Measurements from ENCODE around the gene HSPA9.

HSPA9 gene

GRCh38 chr5:138575194-138576015 lies at the start of gene HSPA9:
Gene HSPA9 (minus strand): TSS chr5:138575401. CDS start chr5:138575318, 83 bp downstream.
- no peaks in the 10 kb centered on the region for H3K27me3 Mint-ChIP-seq
- peaks cover 45% of the 10 kb centered on the region for H3K4me1 Mint-ChIP-seq (ENCODE audit: low read depth)
- peak within 1 kb of the TSS; percentile 96 for H3K4me3 Mint-ChIP-seq
- H3K27ac Mint-ChIP-seq = peak within 1 kb of the TSS; percentile 100
- H3K9me3 Mint-ChIP-seq = no peaks in the 10 kb centered on the region
- peaks cover 45% of the 10 kb centered on the region for H3K36me3 Mint-ChIP-seq (ENCODE audit: low read depth)

- Mint-ChIP-seq H3K9me3 (no peaks in the 10 kb centered on the region), H3K36me3 (ENCODE audit: low read depth) (no peaks in the 10 kb centered on the region), H3K4me1 (ENCODE audit: low read depth) (no peaks in the 10 kb centered on the region), H3K27ac (no peak overlapping the region), H3K4me3 (no peak overlapping the region), H3K27me3 (peaks cover 71% of the 10 kb centered on the region)
These were observed 47.9 kb upstream of the HSPA9 start for GRCh38 chr5:138623053-138623452.

- no peaks in the 10 kb centered on the region for H3K9me3 Mint-ChIP-seq
- H3K4me1 Mint-ChIP-seq (ENCODE audit: low read depth) = no peaks in the 10 kb centered on the region
- H3K27ac Mint-ChIP-seq = no peak overlapping the region
- H3K27me3 Mint-ChIP-seq = peaks cover 64% of the 10 kb centered on the region
- H3K36me3 Mint-ChIP-seq (ENCODE audit: low read depth) = no peaks in the 10 kb centered on the region
- no peak overlapping the region for H3K4me3 Mint-ChIP-seq
These were observed 46.9 kb upstream of the HSPA9 start for GRCh38 chr5:138622051-138622450.

GRCh38 chr5:138620663-138621224 lies 45.5 kb upstream of the HSPA9 start:
- Mint-ChIP-seq H3K4me3 (no peak overlapping the region), H3K4me1 (ENCODE audit: low read depth) (no peaks in the 10 kb centered on the region), H3K27ac (no peak overlapping the region), H3K36me3 (ENCODE audit: low read depth) (no peaks in the 10 kb centered on the region), H3K9me3 (no peaks in the 10 kb centered on the region), H3K27me3 (peaks cover 63% of the 10 kb centered on the region)

- H3K9me3 Mint-ChIP-seq = no peaks in the 10 kb centered on the region
- H3K36me3 Mint-ChIP-seq (ENCODE audit: low read depth) = no peaks in the 10 kb centered on the region
- H3K27ac Mint-ChIP-seq = no peak overlapping the region
- H3K27me3 Mint-ChIP-seq = peaks cover 62% of the 10 kb centered on the region
- H3K4me1 Mint-ChIP-seq (ENCODE audit: low read depth) = peaks cover 4% of the 10 kb centered on the region
- no peak overlapping the region for H3K4me3 Mint-ChIP-seq
These were observed 41.3 kb upstream of the HSPA9 start for GRCh38 chr5:138616508-138616907.

GRCh38 chr5:138615461-138615860 lies 40.3 kb upstream of the HSPA9 start:
- H3K27ac Mint-ChIP-seq = no peak overlapping the region
- no peaks in the 10 kb centered on the region for H3K9me3 Mint-ChIP-seq
- peaks cover 62% of the 10 kb centered on the region for H3K27me3 Mint-ChIP-seq

GRCh38 chr5:138611678-138612218 lies 36.5 kb upstream of the HSPA9 start:
- Mint-ChIP-seq H3K27ac (no peak overlapping the region), H3K27me3 (peaks cover 75% of the 10 kb centered on the region), H3K9me3 (no peaks in the 10 kb centered on the region), H3K4me1 (ENCODE audit: low read depth) (peaks cover 13% of the 10 kb centered on the region), H3K4me3 (no peak overlapping the region), H3K36me3 (ENCODE audit: low read depth) (no peaks in the 10 kb centered on the region)

More at GRCh38 chr5:138615461-138615860, 40.3 kb upstream of the HSPA9 start:
- H3K4me1 Mint-ChIP-seq (ENCODE audit: low read depth) = peaks cover 13% of the 10 kb centered on the region
- no peaks in the 10 kb centered on the region for H3K36me3 Mint-ChIP-seq (ENCODE audit: low read depth)
- H3K4me3 Mint-ChIP-seq = no peak overlapping the region

GRCh38 chr5:138610918-138611677 lies 35.9 kb upstream of the HSPA9 start:
- H3K4me1 Mint-ChIP-seq (ENCODE audit: low read depth) = peaks cover 13% of the 10 kb centered on the region

GRCh38 chr5:138610415-138610917 lies 35.3 kb upstream of the HSPA9 start:
- Mint-ChIP-seq H3K27ac (no peak overlapping the region), H3K4me3 (no peak overlapping the region), H3K27me3 (peaks cover 78% of the 10 kb centered on the region), H3K36me3 (ENCODE audit: low read depth) (no peaks in the 10 kb centered on the region), H3K9me3 (no peaks in the 10 kb centered on the region), H3K4me1 (ENCODE audit: low read depth) (peaks cover 13% of the 10 kb centered on the region)

More at GRCh38 chr5:138610918-138611677, 35.9 kb upstream of the HSPA9 start:
- peaks cover 77% of the 10 kb centered on the region for H3K27me3 Mint-ChIP-seq
- no peak overlapping the region for H3K27ac Mint-ChIP-seq
- H3K9me3 Mint-ChIP-seq = no peaks in the 10 kb centered on the region
- H3K36me3 Mint-ChIP-seq (ENCODE audit: low read depth) = no peaks in the 10 kb centered on the region
- no peak overlapping the region for H3K4me3 Mint-ChIP-seq

- Mint-ChIP-seq H3K27ac (no peak overlapping the region), H3K27me3 (peaks cover 69% of the 10 kb centered on the region), H3K4me3 (no peak overlapping the region)
These were observed 31.3 kb upstream of the HSPA9 start for GRCh38 chr5:138606378-138607064.

GRCh38 chr5:138605254-138605972 lies 30.2 kb upstream of the HSPA9 start:
- H3K36me3 Mint-ChIP-seq (ENCODE audit: low read depth) = no peaks in the 10 kb centered on the region
- peaks cover 22% of the 10 kb centered on the region for H3K4me1 Mint-ChIP-seq (ENCODE audit: low read depth)
- peaks cover 67% of the 10 kb centered on the region for H3K27me3 Mint-ChIP-seq
- no peak overlapping the region for H3K4me3 Mint-ChIP-seq
- no peak overlapping the region for H3K27ac Mint-ChIP-seq
- no peaks in the 10 kb centered on the region for H3K9me3 Mint-ChIP-seq

More at GRCh38 chr5:138606378-138607064, 31.3 kb upstream of the HSPA9 start:
- Mint-ChIP-seq H3K36me3 (ENCODE audit: low read depth) (no peaks in the 10 kb centered on the region), H3K4me1 (ENCODE audit: low read depth) (peaks cover 31% of the 10 kb centered on the region), H3K9me3 (no peaks in the 10 kb centered on the region)

- H3K4me1 Mint-ChIP-seq (ENCODE audit: low read depth) = peaks cover 22% of the 10 kb centered on the region
- H3K27me3 Mint-ChIP-seq = peaks cover 63% of the 10 kb centered on the region
- H3K27ac Mint-ChIP-seq = no peak overlapping the region
- H3K9me3 Mint-ChIP-seq = no peaks in the 10 kb centered on the region
- no peak overlapping the region for H3K4me3 Mint-ChIP-seq
- no peaks in the 10 kb centered on the region for H3K36me3 Mint-ChIP-seq (ENCODE audit: low read depth)
These were observed 29.1 kb upstream of the HSPA9 start for GRCh38 chr5:138604176-138604785.

GRCh38 chr5:138603249-138603920 lies 28.2 kb upstream of the HSPA9 start:
- Mint-ChIP-seq H3K27me3 (peaks cover 66% of the 10 kb centered on the region), H3K27ac (peak overlapping the region; percentile 31), H3K9me3 (no peaks in the 10 kb centered on the region), H3K36me3 (ENCODE audit: low read depth) (no peaks in the 10 kb centered on the region), H3K4me1 (ENCODE audit: low read depth) (peaks cover 22% of the 10 kb centered on the region), H3K4me3 (peak overlapping the region; percentile 17)

All from stimulated activated naive CD8-positive, alpha-beta T cell treated with anti-CD3 and anti-CD28 coated beads, Interleukin-15, Interleukin-2, amounts not matched to agents 100 ng/mL and 50 ng/mL, for 24 hours (primary cell).